GM19099 (cell line): ENCODE measurements around the gene TXLNB.

Experiments
- POLR2A ChIP-seq: IDR thresholded peaks from 3 replicates; pipeline ENCODE4 v1.6.1; 2011; ENCODE audit warnings: low read depth; ENCODE audit not compliant: insufficient read length; ENCODE audit errors: extremely low read depth

TXLNB gene

DNA sequence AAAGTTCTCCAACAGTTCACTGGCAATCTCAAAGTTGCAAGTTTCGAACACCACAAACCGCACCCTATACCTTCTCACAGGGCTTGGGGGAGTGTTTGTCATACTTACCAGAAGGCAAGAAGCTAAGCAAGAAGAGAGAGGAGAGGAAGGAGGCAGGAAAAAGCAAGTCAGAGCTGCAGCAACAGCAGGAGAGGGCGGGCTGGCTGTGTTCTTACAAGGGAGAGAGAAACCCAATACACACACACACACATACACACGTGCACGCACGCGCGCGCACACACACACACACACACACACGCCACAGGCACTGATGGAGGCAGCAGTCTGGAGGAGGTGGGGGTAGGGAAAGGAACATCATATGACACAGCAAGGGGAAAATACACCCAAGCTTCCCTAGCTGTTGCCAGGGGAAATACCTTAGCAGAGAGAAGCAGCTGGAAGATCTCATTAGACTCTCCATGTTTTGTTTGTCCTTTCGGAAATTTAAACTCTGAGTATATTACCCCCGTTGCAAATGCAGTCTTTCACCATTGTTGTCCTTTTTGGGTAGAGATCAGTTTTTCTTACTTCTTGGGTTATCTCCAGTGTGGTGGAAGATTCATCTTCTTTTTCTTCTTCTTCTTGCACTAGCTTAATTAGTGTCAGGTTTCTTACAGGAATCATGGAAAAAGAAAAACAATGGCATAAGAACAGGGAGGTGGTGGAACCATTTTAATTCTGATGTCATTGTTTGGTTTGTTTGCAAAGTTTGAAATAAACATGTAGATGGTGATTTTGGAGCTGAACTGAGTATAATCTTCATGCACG, at the start of gene TXLNB:
Gene TXLNB (minus strand): TSS at position 186 of the 807 bp plus-strand sequence. CDS start 3,099 bp downstream, outside the sequence.
- TF ChIP-seq POLR2A = peak; percentile 46

DNA sequence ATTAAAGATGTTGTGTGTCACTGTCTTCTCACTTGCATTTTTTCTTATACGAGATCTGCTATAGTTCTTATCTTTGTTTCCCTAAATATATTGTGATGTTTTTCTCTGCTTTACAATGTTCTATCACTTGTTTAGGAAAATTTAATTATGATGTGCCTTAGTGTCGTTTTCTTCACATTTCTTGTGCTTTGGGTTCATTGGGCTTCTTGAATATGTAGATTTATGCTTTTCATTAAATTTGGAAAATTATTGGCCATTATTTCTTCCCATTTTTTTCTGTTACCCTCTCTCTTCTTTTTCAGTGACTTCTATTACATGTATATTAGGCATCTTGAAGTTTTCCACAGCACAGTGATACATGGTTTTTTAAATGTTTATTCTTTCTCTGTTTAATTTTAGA, 49.3 kb upstream of the TXLNB start:
- no peak for TF ChIP-seq POLR2A

DNA sequence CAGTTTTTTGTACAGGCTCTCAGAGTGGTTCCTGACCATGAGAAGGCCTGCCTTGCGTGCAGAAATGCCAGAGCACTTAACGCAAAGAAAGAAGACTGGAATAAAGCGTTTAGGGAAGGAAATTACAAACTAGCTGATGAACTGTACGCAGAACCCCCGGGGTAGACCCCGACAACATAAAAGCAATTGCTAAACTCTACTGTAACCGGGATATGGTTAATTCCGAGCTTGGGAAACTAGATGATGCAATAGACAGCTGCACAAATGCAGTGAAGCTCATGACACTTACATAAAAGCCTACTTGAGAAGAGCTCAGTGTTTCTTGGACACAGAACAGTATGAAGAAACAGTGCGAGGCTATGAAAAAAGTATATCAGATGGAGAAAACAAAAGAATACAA, 47.0 kb upstream of the TXLNB start:
- no peak for TF ChIP-seq POLR2A

DNA sequence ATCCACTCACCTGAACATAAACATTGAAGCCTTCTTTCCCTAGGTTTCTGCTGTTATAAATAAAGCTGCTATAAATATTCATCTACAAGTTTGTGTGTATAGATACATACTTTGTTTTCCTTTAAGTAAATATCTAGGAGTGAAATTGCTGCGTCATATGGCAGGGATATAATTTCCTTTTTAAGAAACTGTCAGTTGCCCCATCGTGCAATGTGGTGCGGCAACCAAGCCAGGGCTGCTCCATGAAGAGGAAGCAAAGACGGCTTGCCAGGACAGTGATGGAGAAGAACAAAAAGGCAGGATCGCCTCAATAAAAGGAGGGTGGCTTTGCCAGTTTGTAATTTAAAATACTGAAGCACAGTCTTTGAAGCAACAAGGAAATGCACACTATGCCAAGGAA, 46.0 kb upstream of the TXLNB start:
- TF ChIP-seq POLR2A = no peak

DNA sequence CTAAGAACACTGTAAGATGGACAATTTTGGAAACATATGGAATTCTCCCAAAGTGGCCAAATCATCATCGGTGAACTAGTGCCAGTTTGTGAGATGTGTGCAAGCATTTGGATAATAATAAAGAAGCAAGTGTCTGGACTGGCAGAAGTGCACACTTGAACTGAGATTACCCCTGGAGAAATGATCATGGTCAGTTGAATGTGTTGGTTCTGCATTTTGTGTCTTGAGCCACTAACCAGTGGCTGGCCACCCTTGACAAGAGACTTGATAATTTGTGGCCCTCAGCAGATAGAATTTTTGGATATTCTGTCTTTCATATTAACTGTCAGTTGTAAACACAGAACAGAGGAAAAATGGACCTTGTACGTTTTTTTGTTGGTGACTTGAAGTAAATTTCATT, 45.2 kb upstream of the TXLNB start:
- TF ChIP-seq POLR2A = no peak

DNA sequence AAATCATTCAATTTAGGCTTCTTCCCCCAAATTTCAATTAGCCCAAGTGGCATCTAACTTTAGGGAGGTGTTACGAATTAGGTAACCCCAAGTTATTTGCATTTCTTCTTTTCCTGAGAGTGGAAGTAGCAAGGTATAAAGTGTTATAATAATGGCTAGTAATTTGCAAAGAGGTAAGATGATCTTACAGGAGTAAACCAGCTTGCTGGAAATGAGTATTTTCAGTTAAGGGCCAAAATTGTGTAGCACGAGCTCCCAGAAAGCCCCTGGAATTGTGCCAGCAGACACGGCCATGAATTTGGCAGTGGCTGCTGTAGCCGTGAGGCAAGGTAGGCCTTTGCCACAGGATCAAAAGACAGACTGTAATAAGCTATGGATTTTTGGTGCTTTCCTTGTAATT, 44.7 kb upstream of the TXLNB start:
- TF ChIP-seq POLR2A = no peak

DNA sequence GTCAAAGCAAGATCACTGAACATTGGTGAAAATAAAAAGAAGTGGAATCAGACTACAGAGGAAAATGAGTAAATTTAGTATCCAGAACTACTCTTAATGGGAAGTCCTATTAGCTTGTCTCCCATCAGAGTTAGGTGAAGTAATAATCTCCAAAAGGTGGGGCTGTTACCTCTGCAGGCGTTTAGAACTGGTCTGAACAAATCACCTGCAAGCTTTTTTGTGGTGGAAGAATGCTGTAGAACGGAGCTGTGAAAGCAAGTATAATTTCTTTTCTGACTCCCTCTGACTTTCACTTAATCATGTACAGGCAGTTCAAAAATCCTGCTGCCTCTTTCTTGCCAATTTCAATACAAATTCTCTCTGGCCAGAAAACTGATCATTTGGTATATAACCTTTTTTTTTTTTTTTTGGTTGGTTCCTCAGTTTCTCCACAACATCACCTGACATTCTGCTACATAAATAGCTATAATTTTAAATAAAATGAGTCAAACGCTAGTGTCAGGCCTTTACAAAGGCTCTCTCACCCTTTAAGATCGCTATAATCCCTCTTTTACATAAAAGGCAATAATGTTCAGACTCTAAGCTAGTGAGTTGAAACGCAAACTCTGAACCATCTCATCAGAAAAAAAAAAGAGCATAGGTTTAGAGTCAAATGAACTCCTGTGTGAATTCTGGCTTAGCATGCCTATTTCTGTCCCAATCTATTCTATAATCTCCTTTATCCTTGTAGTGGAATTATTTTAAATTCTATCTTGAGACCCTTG, 43.8 kb upstream of the TXLNB start:
- no peak for TF ChIP-seq POLR2A

DNA sequence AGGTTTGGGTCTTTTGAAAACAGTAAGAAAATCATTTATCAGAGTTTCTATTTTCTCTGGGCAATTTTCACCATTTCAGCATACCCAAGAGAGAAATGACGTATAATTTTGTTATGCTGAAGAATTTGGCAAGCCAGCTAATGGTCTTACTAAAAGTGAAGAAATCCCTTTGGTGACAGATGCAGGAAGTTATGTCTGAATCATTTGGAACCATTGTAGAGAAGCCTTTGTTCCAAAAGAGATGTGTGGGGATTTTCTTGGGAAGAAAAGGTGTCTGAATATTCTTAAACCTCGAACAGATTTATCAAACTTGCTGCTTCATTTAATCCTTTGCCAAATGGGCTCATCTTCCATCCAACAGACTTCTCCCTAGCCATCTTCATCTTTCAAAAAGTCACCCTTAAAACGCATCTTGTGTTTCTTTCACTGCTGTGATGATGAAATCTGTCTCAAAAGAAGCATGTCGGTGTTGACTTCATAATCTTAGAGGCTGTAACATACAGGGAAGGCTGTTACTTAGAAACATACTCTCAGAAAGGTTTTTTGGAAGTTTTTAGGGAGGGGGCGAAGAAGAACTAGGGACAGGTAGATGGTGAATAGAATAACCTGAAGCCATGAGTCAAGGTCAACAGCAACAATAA, 43.1 kb upstream of the TXLNB start:
- no peak for TF ChIP-seq POLR2A

DNA sequence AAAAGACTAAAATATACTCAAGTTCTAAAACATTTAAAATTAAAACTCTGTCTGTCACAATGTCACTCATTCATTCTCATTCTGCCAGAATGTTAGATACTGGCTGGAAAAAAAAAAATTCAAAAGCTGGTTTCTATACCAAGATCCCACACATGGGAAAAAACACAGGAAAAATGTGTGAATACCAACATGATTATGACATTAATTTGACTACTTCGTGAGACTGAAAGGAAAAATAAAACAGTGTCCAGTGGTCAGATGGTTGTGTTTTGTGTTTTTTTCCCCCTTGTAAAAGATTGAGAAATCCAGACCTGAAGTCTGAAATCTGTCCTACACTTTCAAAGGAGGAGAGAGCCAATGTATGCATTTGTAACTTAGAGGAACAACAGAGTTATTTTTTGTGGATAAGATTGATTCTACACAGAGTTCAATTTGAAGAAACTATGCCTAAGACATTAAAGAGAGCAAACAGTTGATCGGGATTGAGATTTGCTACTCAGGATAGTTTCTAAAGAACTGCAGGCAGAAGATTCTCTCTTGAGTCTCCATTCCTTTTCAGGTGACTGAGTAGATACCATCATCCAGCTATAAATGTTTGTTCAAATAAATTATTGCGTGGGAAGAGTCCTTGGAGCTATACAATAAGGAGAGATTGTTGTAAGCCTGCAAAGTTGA, 39.2 kb upstream of the TXLNB start:
- no peak for TF ChIP-seq POLR2A

DNA sequence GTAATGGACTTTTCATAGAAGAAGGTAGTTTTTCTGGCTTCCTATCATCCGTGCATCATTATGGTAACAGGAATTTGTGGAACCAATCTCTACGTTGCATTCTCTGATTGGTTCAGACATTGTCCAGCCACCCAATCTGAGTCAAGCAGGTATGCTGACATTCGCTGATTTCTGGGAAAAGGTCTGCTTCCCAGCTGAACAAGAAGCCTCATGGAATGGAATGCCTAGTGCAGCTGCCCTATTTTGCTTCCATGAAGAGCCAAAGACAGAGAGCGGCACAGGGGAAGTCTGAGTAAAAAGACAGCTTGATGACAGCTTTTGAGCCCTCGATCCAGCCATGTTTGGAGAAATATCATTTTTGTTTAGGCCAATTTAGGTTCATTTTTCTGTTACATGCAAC, 38.5 kb upstream of the TXLNB start:
- TF ChIP-seq POLR2A = no peak

DNA sequence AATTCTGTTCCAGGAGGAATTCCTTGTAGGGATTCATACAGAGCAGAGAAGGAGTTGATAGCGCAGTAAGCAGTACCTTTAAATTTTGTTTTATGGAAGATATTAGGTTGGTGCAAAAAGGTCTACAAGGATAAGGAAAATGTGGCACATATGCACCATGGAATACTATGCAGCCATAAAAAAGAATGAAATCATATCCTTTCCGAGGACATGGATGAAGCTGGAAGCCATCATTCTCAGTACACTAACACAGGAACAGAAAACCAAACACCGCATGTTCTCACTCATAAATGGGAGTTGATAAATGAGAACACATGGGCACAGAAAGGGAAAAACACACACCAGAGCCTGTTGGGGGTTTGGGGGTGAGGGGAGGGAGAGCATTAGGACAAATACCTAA, 37.4 kb upstream of the TXLNB start:
- TF ChIP-seq POLR2A = no peak

DNA sequence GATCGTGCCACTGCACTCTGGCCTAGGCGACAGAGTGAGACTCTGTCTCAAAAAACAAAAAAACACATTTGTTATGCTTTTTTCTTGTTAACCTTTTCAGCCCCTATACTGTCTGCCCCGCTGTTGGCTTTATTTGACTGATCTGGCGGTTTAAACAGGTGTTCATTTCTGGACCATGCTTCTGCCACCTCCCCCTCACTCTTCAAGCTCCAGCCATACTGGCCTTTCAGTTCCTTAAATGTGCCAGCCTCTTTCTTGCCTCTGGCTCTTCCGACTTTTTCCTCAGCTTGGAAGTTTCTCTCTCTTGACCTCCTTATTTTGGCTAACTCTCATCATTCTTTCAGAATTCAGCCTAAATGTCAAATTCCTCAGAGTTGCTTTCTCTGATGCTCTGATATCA, 35.2 kb upstream of the TXLNB start:
- no peak for TF ChIP-seq POLR2A

DNA sequence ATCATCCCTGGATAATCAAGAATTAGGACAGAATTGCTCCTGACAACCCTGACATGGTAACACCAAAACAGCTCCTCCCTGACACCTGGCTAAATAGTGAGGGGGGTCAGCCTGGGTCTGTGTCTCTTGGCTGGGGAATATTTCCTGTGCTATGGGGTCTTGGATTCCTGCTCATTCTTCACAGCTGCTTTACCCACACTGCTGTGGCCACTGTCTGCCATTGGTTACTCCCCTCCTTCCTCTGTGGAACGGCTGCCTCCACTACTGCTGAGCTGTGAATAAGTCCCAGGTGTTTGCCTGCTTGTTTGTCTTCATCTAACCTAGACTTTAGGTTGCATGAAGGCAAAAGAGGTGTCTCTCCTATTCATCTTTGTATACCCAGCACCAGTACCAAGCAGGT, 33.9 kb upstream of the TXLNB start:
- no peak for TF ChIP-seq POLR2A

DNA sequence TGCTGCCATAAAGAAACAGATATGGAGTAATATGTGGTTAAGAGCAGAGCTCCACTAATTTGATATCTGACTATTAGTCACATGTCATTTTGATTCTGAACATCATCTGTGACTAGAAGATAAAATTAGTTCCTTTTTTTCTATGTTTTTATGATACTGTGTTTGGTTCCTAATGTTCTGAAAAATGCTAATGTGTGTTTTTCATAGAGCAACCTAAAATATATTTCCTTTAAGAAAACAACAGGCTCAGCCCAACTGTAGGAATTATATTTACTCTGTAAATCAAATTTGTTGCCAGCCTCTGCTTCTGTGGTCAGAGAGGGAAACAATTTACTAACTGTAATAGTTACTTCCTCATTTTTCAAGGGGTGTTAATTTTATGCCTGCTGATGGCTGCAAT, 33.3 kb upstream of the TXLNB start:
- TF ChIP-seq POLR2A = no peak

DNA sequence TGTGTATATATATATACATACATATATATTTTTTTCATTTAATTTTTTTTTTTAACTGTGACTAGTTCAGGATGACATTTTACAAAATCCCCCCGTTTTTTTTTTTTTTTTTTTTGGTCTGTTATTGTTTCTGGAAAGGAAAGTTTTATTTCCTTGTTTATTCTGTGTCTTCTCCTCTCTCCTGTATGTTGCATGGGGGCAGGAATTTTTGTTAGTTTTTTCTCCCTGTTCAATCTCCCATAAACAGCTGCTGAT, 32.4 kb upstream of the TXLNB start:
- no peak for TF ChIP-seq POLR2A

DNA sequence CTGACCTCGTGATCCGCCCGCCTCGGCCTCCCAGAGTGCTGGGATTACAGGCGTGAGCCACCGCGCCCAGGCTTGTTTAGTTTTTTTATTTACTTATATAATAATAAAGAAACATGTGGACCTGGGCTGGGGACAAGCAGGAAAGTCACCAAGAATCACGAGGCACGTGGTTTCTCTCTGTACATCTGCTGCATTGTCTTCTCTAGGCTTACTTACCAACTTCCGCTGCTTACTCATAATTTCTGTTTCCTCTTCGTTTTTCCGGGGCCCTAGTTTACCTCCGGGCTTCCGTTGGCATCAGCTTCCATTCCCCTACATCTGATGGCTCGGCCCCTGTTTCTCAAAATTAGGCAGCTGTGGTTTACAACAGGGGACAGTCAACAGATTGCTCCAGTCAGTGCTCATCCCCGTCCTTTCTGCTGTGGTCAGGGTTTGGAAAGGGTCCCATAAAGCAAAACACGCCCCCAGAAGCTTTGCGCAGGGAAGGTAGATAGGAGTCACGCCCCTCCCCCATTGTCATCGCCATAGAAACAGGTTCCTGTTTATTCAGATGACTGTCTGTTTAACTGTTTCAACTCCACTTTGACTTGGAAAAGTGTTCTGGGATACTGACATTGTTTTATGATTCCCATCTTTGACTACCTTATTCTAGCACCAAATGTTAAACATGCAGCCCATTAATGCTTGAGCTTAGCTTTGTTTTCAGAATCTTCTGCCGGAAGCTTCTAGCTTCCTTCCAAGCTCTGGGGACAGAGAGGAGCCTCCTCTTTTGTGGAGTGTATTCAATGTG, 31.9 kb upstream of the TXLNB start:
- TF ChIP-seq POLR2A = no peak

DNA sequence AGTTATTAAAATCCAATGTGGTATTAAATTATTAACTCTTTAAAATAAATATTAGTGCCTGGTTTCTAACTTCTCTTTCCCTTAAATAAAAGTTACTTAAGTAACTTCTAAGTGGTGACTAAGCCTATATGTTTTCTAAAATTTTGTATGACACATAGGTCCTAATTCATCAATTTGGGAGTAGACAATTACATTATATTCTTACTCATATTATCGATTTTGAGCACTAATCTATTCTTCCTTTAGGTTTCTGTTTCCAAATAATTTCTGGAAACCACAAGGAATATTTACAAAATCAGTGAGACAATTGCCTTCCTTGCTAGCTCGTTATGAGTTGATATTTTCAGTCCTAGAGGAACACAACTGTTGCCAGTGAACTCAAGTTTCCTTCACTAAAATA, 28.3 kb upstream of the TXLNB start:
- no peak for TF ChIP-seq POLR2A
